KMS-11 (cell line): ENCODE measurements around the gene CTNNA3.

Experiments used
- H2AFZ ChIP-seq: fragments of 200-600 bp; sonication (generic); 2 replicates; pipeline ENCODE4 v1.6.1; 2016; ENCODE audit warnings: antibody characterized with exemption, mixed run types, low read depth
- H3K27ac ChIP-seq: fragments of 200-600 bp; sonication (generic); 2 replicates; pipeline ENCODE4 v1.6.1; 2016; ENCODE audit warnings: mild to moderate bottlenecking, mixed run types
- H3K27me3 ChIP-seq: fragments of 200-600 bp; sonication (generic); 2 replicates; pipeline ENCODE4 v1.6.1; 2017; ENCODE audit warnings: mild to moderate bottlenecking, low read depth, mixed run types, moderate library complexity; ENCODE audit not compliant: insufficient read depth
- H3K36me3 ChIP-seq: fragments of 200-600 bp; sonication (generic); 2 replicates; pipeline ENCODE4 v1.6.1; 2017; ENCODE audit warnings: mild to moderate bottlenecking, mixed run types; ENCODE audit not compliant: insufficient read depth
- H3K4me1 ChIP-seq: fragments of 200-600 bp; sonication (generic); 2 replicates; pipeline ENCODE4 v1.6.1; 2016; ENCODE audit warnings: mild to moderate bottlenecking, low read depth, mixed run types; ENCODE audit not compliant: poor library complexity, severe bottlenecking
- H3K4me2 ChIP-seq: fragments of 200-600 bp; sonication (generic); 2 replicates; pipeline ENCODE4 v1.7.0; 2016; ENCODE audit warnings: mild to moderate bottlenecking, mixed run types
- H3K4me3 ChIP-seq: fragments of 200-600 bp; sonication (generic); IDR thresholded peaks from 2 replicates; pipeline ENCODE4 v1.6.1; 2017; ENCODE audit warnings: low read depth, low read length, mixed read lengths; ENCODE audit not compliant: insufficient read depth
- H3K79me2 ChIP-seq: fragments of 200-600 bp; sonication (generic); 2 replicates; pipeline ENCODE4 v1.6.1; 2016; ENCODE audit warnings: low read depth, mixed run types; ENCODE audit not compliant: insufficient read depth
- H3K9ac ChIP-seq: fragments of 200-600 bp; sonication (generic); 2 replicates; pipeline ENCODE4 v1.6.1; 2016; ENCODE audit warnings: mild to moderate bottlenecking, mixed run types
- H4K20me1 ChIP-seq: fragments of 200-600 bp; sonication (generic); 2 replicates; pipeline ENCODE4 v1.6.1; 2016; ENCODE audit warnings: mild to moderate bottlenecking, mixed run types; ENCODE audit not compliant: insufficient read depth
- TF ChIP-seq, protein P1 (sequence below): fragments of 200-600 bp; sonication (generic); conservative IDR thresholded peaks from 2 replicates; pipeline ENCODE4 v1.6.1; 2017; ENCODE audit warnings: low read depth, mild to moderate bottlenecking, antibody characterized with exemption, low read length, moderate library complexity, mixed read lengths

CTNNA3 gene

DNA sequence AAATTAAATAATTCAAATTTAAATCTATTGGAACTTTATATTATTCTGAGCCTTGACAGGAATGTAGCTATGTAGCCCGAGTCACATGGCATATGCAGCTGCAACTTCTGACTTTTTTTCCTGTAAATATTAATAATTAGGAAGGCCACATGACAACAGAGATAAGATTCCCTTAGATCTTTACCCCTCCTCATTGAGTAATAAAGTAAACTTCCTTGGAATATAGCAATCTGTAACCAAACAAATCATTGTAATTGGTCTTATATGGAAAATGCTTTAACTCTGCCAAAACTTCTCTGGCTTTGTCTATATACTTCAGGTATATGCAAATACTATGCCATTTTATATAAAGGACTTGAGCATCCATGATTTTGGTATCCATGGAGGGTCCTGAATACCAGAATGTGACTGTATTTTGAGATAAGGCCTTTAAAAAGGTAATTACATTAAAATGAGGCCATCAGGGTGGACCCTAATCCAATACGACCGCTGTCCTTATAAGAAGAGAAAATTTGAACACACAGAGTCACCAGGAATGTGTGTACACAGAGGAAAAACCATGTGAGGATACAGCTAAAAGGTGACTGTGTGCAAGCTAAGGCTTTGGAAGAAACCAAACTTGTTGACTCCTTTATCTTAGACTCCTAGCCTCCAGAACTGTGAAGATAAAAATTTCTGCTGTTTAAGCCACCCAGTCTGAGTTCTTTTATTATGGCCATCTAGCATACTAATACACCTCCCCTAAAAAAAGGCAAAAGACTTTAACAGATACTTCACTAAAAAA, 222.0 kb downstream of the CTNNA3 start:
- peaks cover 2% of the 10 kb centered on the region for H3K4me1 ChIP-seq
- H3K27ac ChIP-seq: no peak overlapping the region
- TF ChIP-seq, protein P1, sequence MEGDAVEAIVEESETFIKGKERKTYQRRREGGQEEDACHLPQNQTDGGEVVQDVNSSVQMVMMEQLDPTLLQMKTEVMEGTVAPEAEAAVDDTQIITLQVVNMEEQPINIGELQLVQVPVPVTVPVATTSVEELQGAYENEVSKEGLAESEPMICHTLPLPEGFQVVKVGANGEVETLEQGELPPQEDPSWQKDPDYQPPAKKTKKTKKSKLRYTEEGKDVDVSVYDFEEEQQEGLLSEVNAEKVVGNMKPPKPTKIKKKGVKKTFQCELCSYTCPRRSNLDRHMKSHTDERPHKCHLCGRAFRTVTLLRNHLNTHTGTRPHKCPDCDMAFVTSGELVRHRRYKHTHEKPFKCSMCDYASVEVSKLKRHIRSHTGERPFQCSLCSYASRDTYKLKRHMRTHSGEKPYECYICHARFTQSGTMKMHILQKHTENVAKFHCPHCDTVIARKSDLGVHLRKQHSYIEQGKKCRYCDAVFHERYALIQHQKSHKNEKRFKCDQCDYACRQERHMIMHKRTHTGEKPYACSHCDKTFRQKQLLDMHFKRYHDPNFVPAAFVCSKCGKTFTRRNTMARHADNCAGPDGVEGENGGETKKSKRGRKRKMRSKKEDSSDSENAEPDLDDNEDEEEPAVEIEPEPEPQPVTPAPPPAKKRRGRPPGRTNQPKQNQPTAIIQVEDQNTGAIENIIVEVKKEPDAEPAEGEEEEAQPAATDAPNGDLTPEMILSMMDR: no peak
- no peaks in the 10 kb centered on the region for H3K27me3 ChIP-seq
- no peaks in the 10 kb centered on the region for H3K36me3 ChIP-seq
- no peaks in the 10 kb centered on the region for H3K79me2 ChIP-seq
- H3K4me2 ChIP-seq: no peak overlapping the region
- no peak overlapping the region for H3K4me3 ChIP-seq
- H2AFZ ChIP-seq: no peak overlapping the region
- no peaks in the 10 kb centered on the region for H4K20me1 ChIP-seq
- no peak overlapping the region for H3K9ac ChIP-seq

DNA sequence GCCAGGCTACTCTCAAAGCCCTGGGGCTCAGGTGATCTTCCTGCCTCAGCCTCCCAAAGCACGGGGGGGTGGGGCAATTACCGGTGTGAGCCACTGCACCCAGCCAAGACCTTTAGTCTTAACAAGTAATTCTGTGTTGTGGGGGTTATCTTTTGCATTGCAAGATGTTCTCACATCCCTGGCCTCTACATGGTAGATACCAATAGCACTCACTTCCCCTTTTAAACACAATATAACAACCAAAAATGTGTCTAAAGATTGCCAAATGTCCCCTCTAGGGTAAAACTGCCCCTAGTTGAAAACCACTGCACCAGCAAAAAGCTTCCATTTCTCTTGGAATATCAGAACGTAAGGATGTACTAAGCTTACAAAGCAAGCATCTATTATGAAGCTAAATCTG, 225.0 kb downstream of the CTNNA3 start:
- Histone ChIP-seq H3K27me3 (no peaks in the 10 kb centered on the region), H3K4me3 (no peak overlapping the region), H4K20me1 (no peaks in the 10 kb centered on the region), H3K4me1 (no peaks in the 10 kb centered on the region), H3K4me2 (no peak overlapping the region), H3K27ac (no peak overlapping the region), H3K79me2 (no peaks in the 10 kb centered on the region), H3K36me3 (no peaks in the 10 kb centered on the region), H3K9ac (no peak overlapping the region), H2AFZ (no peak overlapping the region)
- TF ChIP-seq, protein P1: no peak

DNA sequence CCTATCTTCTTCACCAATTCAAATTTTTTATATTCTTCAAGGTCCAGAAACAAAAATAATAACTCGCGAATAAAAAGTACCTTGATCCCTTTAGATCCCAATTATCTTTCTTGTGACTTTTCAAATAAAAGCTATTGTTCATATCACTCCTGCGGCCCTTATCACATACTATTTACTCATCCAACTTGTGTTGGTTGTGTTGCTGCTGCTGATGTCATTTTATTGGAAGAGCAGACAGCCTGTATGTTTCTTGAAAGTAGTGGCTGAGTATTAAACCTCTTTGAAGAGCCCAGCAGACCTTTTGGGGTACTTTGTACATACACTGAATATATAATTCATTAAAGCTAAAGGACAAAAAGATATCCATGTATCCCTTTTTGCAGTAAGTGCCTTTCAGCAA, 231.7 kb downstream of the CTNNA3 start:
- no peak overlapping the region for H2AFZ ChIP-seq
- H4K20me1 ChIP-seq: no peaks in the 10 kb centered on the region
- no peaks in the 10 kb centered on the region for H3K27me3 ChIP-seq
- no peaks in the 10 kb centered on the region for H3K4me1 ChIP-seq
- TF ChIP-seq, protein P1: no peak
- H3K36me3 ChIP-seq: no peaks in the 10 kb centered on the region
- no peak overlapping the region for H3K4me3 ChIP-seq
- H3K4me2 ChIP-seq: no peak overlapping the region
- H3K9ac ChIP-seq: no peak overlapping the region
- H3K79me2 ChIP-seq: no peaks in the 10 kb centered on the region
- no peak overlapping the region for H3K27ac ChIP-seq

DNA sequence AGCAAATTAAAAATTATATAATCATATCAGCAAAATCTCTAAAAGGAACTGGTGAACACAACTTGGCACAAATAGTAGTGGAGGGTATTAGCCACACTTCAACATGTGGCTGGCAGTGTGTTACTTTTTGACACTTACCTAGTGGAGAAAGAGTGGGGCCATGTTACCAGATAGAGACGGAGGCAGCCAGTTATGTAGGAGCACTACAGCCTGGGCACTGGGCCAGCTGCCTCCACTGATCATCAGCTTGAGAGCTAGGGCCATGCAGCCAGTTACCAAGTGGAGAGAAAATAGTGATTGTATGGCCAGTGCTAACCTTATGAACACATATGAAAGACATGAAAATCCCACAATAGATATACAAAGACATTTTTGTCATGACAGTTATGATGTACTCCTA, 243.1 kb downstream of the CTNNA3 start:
- no peak overlapping the region for H3K4me3 ChIP-seq

More for the DNA sequence above, 243.1 kb downstream of the CTNNA3 start:
- H3K27me3 ChIP-seq: no peaks in the 10 kb centered on the region
- no peak overlapping the region for H3K9ac ChIP-seq
- H3K79me2 ChIP-seq: no peaks in the 10 kb centered on the region
- TF ChIP-seq, protein P1: no peak
- H2AFZ ChIP-seq: no peak overlapping the region
- no peaks in the 10 kb centered on the region for H3K4me1 ChIP-seq
- H3K4me2 ChIP-seq: no peak overlapping the region
- no peak overlapping the region for H3K27ac ChIP-seq
- no peaks in the 10 kb centered on the region for H3K36me3 ChIP-seq
- no peaks in the 10 kb centered on the region for H4K20me1 ChIP-seq
